DOHH2 (cell line): Measurements from ENCODE around the gene HEPHL1.

ENCODE experiments used
- CTCF ChIP-seq: fragments of 200-600 bp; sonication (generic); IDR thresholded peaks from one replicate; pipeline ENCODE4 v1.5.1; 2014; ENCODE audit warnings: antibody characterized with exemption, mild to moderate bottlenecking, low read depth, low read length; ENCODE audit not compliant: poor library complexity, severe bottlenecking
- EZH2phosphoT487 ChIP-seq: fragments of 200-600 bp; sonication (generic); IDR thresholded peaks from 2 replicates; pipeline ENCODE4 v1.6.1; 2017; ENCODE audit warnings: borderline replicate concordance, mild to moderate bottlenecking, antibody characterized with exemption, low read length, moderate library complexity, mixed read lengths

- TF ChIP-seq CTCF (no peak), EZH2phosphoT487 (no peak)
These were observed 96.0 kb downstream of the HEPHL1 start for GRCh38 chr11:94117197-94117574.
